ENCODE measurements around the gene PNP.
"Not testable (repeated sequence)": the region's sequence is repeated elsewhere in the genome, so short reads cannot be mapped to it uniquely, and the experiment has no call there.

PNP gene

GRCh38 chr14:20440465-20440864 is 28.7 kb upstream of the PNP start:
- no peak for DNase-seq (ENCODE audit: extremely low read depth, low read depth)
- TF ChIP-seq CTCF (IDR thresholded peaks at IDR 0.05; ENCODE audit: low read depth, low read length), result no peak

- no peak for TF ChIP-seq CTCF (IDR thresholded peaks at IDR 0.05; ENCODE audit: low read depth, low read length)
- DNase-seq (ENCODE audit: extremely low read depth, low read depth), result no peak
Measured at GRCh38 chr14:20440882-20441281, 28.3 kb upstream of the PNP start.

- no peak for DNase-seq (ENCODE audit: extremely low read depth, low read depth)
- TF ChIP-seq CTCF (IDR thresholded peaks at IDR 0.05; ENCODE audit: low read depth, low read length), result no peak
Measured at GRCh38 chr14:20441461-20441860, 27.7 kb upstream of the PNP start.

GRCh38 chr14:20443650-20444049 is 25.6 kb upstream of the PNP start:
- DNase-seq (ENCODE audit: extremely low read depth, low read depth), result not testable (repeated sequence)

- TF ChIP-seq CTCF (IDR thresholded peaks at IDR 0.05; ENCODE audit: low read depth, low read length), result no peak
- no peak for DNase-seq (ENCODE audit: extremely low read depth, low read depth)
Measured at GRCh38 chr14:20446889-20447288, 22.3 kb upstream of the PNP start.

GRCh38 chr14:20452831-20453230 is 16.4 kb upstream of the PNP start:
- DNase-seq (ENCODE audit: extremely low read depth, low read depth), result not testable (repeated sequence)

GRCh38 chr14:20454516-20455354 is 14.5 kb upstream of the PNP start, which contains the start of the genes APEX1 and OSGEP:
APEX1 (plus strand) TSS chr14:20455226; CDS start chr14:20455646, 420 bp downstream.
OSGEP (minus strand) TSS chr14:20454812; CDS start chr14:20454683, 129 bp downstream.
- peak; percentile 98 for DNase-seq (ENCODE audit: extremely low read depth, low read depth)
- no peak for TF ChIP-seq CTCF (IDR thresholded peaks at IDR 0.05; ENCODE audit: low read depth, low read length)

- DNase-seq (ENCODE audit: extremely low read depth, low read depth), result peak; percentile 61
- no peak for TF ChIP-seq CTCF (IDR thresholded peaks at IDR 0.05; ENCODE audit: low read depth, low read length)
Measured at GRCh38 chr14:20455355-20456300, 13.6 kb upstream of the PNP start.
